ENCODE data around the gene ATG4D. TPM values are rescaled to one million over a fixed set of nuclear protein-coding genes. Genes with fewer than 3 reads are reported as not detected.

Gene ATG4D
- total and polyA plus RNA-seq, 2 of the 4 experiments (the other 2 are of a cell fraction) = 8.2 to 21.8 TPM

Small RNA genes within 50 kb of the gene (microRNA-seq; reads per million reads assigned to microRNA genes)
- gene MIR1238 (ENCODE audit: insufficient read depth in 1 of 2, insufficient read length in 1 of 2, unreplicated experiment in 1 of 2) = 0 to 0.37 reads per million in 2 experiments
- not detected for gene RNU7-140P (ENCODE audit: insufficient read depth, insufficient read length)

Small RNA genes within 50 kb of the gene (small RNA-seq; reads per million reads assigned to genes)
- gene MIR1238 = 0 reads per million in 5 experiments
- 0 to 0.60 (median 0) reads per million in 5 experiments for gene RNU7-140P

Other genes starting within 250 kb of the ATG4D start
- gene ZGLP1, start 234.1 kb upstream of the ATG4D start, total RNA-seq (2012; rRNA removed) = 0.54 TPM in 1 of 2 replicates, not detected in the other
- gene ZGLP1, start 234.1 kb upstream of the ATG4D start, polyA plus RNA-seq (2012; rRNA removed) = 3.1 and 4.1 TPM in 2 replicates
- 39.8 and 40.8 TPM in 2 replicates for gene FDX2, start 227.9 kb upstream of the ATG4D start, total RNA-seq (2012; rRNA removed)
- 72.0 and 82.3 TPM in 2 replicates for gene FDX2, start 227.9 kb upstream of the ATG4D start, polyA plus RNA-seq (2012; rRNA removed)
- 2.5 and 2.7 TPM in 2 replicates for gene RAVER1, start 210.4 kb upstream of the ATG4D start, total RNA-seq (2012; rRNA removed)
- gene RAVER1, start 210.4 kb upstream of the ATG4D start, polyA plus RNA-seq (2012; rRNA removed) = 15.1 and 18.1 TPM in 2 replicates
- gene ICAM3, start 204.3 kb upstream of the ATG4D start, total RNA-seq (2012; rRNA removed) = 6.6 and 7.8 TPM in 2 replicates
- gene ICAM3, start 204.3 kb upstream of the ATG4D start, polyA plus RNA-seq (2012; rRNA removed) = 11.7 and 14.8 TPM in 2 replicates
- gene TYK2, start 163.3 kb upstream of the ATG4D start, total RNA-seq (2012; rRNA removed) = 35.6 and 40.9 TPM in 2 replicates
- gene TYK2, start 163.3 kb upstream of the ATG4D start, polyA plus RNA-seq (2012; rRNA removed) = 97.9 and 100 TPM in 2 replicates
- 209 and 248 TPM in 2 replicates for gene CDC37, start 140.4 kb upstream of the ATG4D start, total RNA-seq (2012; rRNA removed)
- gene CDC37, start 140.4 kb upstream of the ATG4D start, polyA plus RNA-seq (2012; rRNA removed) = 629 and 650 TPM in 2 replicates
- gene PDE4A, start 123.4 kb upstream of the ATG4D start, total RNA-seq (2012; rRNA removed) = 1.7 and 1.8 TPM in 2 replicates
- 5.9 and 7.0 TPM in 2 replicates for gene PDE4A, start 123.4 kb upstream of the ATG4D start, polyA plus RNA-seq (2012; rRNA removed)
- gene KEAP1, start 40.5 kb upstream of the ATG4D start, total RNA-seq (2012; rRNA removed) = 68.0 and 81.6 TPM in 2 replicates
- gene KEAP1, start 40.5 kb upstream of the ATG4D start, polyA plus RNA-seq (2012; rRNA removed) = 63.4 and 64.2 TPM in 2 replicates
- 0.36 and 0.56 TPM in 2 replicates for gene S1PR5, start 26.5 kb upstream of the ATG4D start, total RNA-seq (2012; rRNA removed)
- gene S1PR5, start 26.5 kb upstream of the ATG4D start, polyA plus RNA-seq (2012; rRNA removed) = 0.55 and 0.59 TPM in 2 replicates
- 5.7 and 7.8 TPM in 2 replicates for gene KRI1, start 22.1 kb downstream of the ATG4D start, total RNA-seq (2012; rRNA removed)
- gene KRI1, start 22.1 kb downstream of the ATG4D start, polyA plus RNA-seq (2012; rRNA removed) = 12.9 and 13.3 TPM in 2 replicates
- gene CDKN2D, start 25.1 kb downstream of the ATG4D start, total RNA-seq (2012; rRNA removed) = 3.6 and 3.9 TPM in 2 replicates
- 8.5 and 9.3 TPM in 2 replicates for gene CDKN2D, start 25.1 kb downstream of the ATG4D start, polyA plus RNA-seq (2012; rRNA removed)
- gene AP1M2, start 43.4 kb downstream of the ATG4D start, total RNA-seq (2012; rRNA removed) = not detected in 2 replicates
- gene AP1M2, start 43.4 kb downstream of the ATG4D start, polyA plus RNA-seq (2012; rRNA removed) = 0.17 and 0.37 TPM in 2 replicates
- gene SLC44A2, start 81.6 kb downstream of the ATG4D start, total RNA-seq (2012; rRNA removed) = 25.8 and 28.5 TPM in 2 replicates
- 62.1 and 62.9 TPM in 2 replicates for gene SLC44A2, start 81.6 kb downstream of the ATG4D start, polyA plus RNA-seq (2012; rRNA removed)
- 95.3 and 120 TPM in 2 replicates for gene ILF3, start 110.4 kb downstream of the ATG4D start, total RNA-seq (2012; rRNA removed)
- 155 and 166 TPM in 2 replicates for gene ILF3, start 110.4 kb downstream of the ATG4D start, polyA plus RNA-seq (2012; rRNA removed)
- 18.6 and 19.9 TPM in 2 replicates for gene QTRT1, start 157.5 kb downstream of the ATG4D start, total RNA-seq (2012; rRNA removed)
- gene QTRT1, start 157.5 kb downstream of the ATG4D start, polyA plus RNA-seq (2012; rRNA removed) = 51.8 and 63.3 TPM in 2 replicates
- gene DNM2, start 174.2 kb downstream of the ATG4D start, total RNA-seq (2012; rRNA removed) = 55.0 and 55.6 TPM in 2 replicates
- 74.2 and 74.6 TPM in 2 replicates for gene DNM2, start 174.2 kb downstream of the ATG4D start, polyA plus RNA-seq (2012; rRNA removed)